HT1080 (cell line): ENCODE data around the gene KCNS1. TPM values are rescaled to one million over a fixed set of nuclear protein-coding genes. Genes with fewer than 3 reads are reported as not detected.
A peak's percentile ranks its signal among the peaks of the same experiment; 100 is the strongest.
"Not testable (repeated sequence)": the region's sequence is repeated elsewhere in the genome, so short reads cannot be mapped to it uniquely, and the experiment has no call there.

ENCODE experiments used
- DNase-seq: peaks from one replicate; pipeline ENCODE4 v3.0.0-alpha.2; 2015; ENCODE audit warnings: low read depth
- total RNA-seq: library from RNA; depleted of rRNA; stranded (reverse); fragments of >200 nt; shearing (Covaris generic); gene quantifications from 2 replicates; pipeline ENCODE4 v1.2.3, GENCODE V29; 2014

KCNS1 gene
- total RNA-seq, 1 experiment from 2014 or later: not detected

- DNase-seq: peak; percentile 22
These were observed 19.9 kb downstream of the KCNS1 start for GRCh38 chr20:45080867-45081624.

- no peak for DNase-seq
These were observed 23.4 kb downstream of the KCNS1 start for GRCh38 chr20:45077559-45077958.

- DNase-seq: no peak
These were observed 27.7 kb downstream of the KCNS1 start for GRCh38 chr20:45073221-45073620.

GRCh38 chr20:45072066-45072465 lies 28.9 kb downstream of the KCNS1 start:
- DNase-seq: no peak

GRCh38 chr20:45070932-45071632 lies 29.8 kb downstream of the KCNS1 start:
- peak; percentile 9 for DNase-seq

- DNase-seq: no peak
These were observed 31.7 kb downstream of the KCNS1 start for GRCh38 chr20:45069261-45069660.

- no peak for DNase-seq
These were observed 33.4 kb downstream of the KCNS1 start for GRCh38 chr20:45067558-45067957.

- no peak for DNase-seq
These were observed 33.8 kb downstream of the KCNS1 start for GRCh38 chr20:45067087-45067486.

- no peak for DNase-seq
These were observed 34.6 kb downstream of the KCNS1 start for GRCh38 chr20:45066372-45066771.

GRCh38 chr20:45064812-45065211 lies 36.1 kb downstream of the KCNS1 start:
- DNase-seq: no peak

GRCh38 chr20:45063107-45063506 lies 37.8 kb downstream of the KCNS1 start:
- DNase-seq: not testable (repeated sequence)

- peak; percentile 92 for DNase-seq
These were observed 39.7 kb downstream of the KCNS1 start for GRCh38 chr20:45061244-45061643.

- no peak for DNase-seq
These were observed 40.6 kb downstream of the KCNS1 start for GRCh38 chr20:45060294-45060693.

- peak; percentile 80 for DNase-seq
These were observed 41.8 kb downstream of the KCNS1 start for GRCh38 chr20:45059022-45059728.

- DNase-seq: no peak
These were observed 42.6 kb downstream of the KCNS1 start for GRCh38 chr20:45058168-45058850.

- no peak for DNase-seq
These were observed 44.3 kb downstream of the KCNS1 start for GRCh38 chr20:45056473-45057173.

GRCh38 chr20:45055056-45055455 lies 45.9 kb downstream of the KCNS1 start:
- no peak for DNase-seq

GRCh38 chr20:45053430-45054351 lies 47.2 kb downstream of the KCNS1 start:
- no peak for DNase-seq

- DNase-seq: peak; percentile 77
These were observed 48.1 kb downstream of the KCNS1 start for GRCh38 chr20:45052698-45053429.
